Measurements from ENCODE around the gene ATG10. TPM values are rescaled to one million over a fixed set of nuclear protein-coding genes. Genes with fewer than 3 reads are reported as not detected.

ATG10 gene
- total RNA-seq, 1 experiment from 2014 or later = 12.2 TPM

DNA sequence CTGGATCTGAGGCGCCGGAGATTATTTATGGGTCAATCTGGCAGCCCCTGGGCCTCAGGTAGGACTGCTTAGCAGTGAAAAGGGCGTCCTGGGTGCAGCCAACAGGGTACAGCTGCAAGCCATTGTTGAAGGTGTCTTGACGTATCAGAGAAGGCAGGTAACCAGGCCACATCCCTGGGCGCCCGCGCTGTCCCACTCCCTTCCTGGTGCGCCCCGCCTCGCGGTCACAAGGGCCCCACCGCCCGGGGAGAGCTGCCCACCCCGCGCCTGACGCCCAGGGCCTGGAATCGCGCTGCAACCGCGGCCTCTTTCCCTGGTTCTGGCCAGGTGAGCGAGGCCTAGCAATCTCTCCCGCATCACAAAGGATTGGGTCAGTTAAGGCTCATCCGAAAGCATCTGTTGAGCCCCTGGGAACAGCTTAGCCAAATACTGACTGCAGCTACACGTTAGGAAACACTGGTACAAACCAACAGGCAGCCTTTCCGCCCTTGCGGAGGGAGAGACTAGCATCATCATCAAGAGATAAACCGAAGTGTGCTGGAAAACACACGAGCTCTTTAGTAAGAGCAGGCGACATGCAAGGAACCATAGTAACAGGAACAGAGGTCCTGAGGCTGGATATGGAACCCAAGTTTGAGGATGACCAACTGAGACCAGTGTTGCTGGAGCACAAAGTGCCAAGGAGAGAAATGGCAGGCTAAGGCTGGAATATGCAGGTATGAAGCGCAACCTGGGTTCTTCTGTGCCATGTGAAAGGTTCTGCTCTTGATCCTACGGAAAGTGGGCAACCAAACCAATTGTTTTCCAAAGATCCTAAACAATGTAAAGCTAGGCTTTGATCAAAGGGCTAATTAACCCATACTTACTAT, 302.8 kb downstream of the ATG10 start (continued):
- TF ChIP-seq, protein P1, sequence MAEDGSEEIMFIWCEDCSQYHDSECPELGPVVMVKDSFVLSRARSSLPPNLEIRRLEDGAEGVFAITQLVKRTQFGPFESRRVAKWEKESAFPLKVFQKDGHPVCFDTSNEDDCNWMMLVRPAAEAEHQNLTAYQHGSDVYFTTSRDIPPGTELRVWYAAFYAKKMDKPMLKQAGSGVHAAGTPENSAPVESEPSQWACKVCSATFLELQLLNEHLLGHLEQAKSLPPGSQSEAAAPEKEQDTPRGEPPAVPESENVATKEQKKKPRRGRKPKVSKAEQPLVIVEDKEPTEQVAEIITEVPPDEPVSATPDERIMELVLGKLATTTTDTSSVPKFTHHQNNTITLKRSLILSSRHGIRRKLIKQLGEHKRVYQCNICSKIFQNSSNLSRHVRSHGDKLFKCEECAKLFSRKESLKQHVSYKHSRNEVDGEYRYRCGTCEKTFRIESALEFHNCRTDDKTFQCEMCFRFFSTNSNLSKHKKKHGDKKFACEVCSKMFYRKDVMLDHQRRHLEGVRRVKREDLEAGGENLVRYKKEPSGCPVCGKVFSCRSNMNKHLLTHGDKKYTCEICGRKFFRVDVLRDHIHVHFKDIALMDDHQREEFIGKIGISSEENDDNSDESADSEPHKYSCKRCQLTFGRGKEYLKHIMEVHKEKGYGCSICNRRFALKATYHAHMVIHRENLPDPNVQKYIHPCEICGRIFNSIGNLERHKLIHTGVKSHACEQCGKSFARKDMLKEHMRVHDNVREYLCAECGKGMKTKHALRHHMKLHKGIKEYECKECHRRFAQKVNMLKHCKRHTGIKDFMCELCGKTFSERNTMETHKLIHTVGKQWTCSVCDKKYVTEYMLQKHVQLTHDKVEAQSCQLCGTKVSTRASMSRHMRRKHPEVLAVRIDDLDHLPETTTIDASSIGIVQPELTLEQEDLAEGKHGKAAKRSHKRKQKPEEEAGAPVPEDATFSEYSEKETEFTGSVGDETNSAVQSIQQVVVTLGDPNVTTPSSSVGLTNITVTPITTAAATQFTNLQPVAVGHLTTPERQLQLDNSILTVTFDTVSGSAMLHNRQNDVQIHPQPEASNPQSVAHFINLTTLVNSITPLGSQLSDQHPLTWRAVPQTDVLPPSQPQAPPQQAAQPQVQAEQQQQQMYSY (CRISPR knock-in tag; IDR thresholded peaks at IDR 0.05) = no peak
- TF ChIP-seq ZBTB43 (CRISPR knock-in tag; IDR thresholded peaks at IDR 0.05) (no peak), ZBTB21 (CRISPR knock-in tag; IDR thresholded peaks at IDR 0.05; ENCODE audit: borderline replicate concordance) (no peak), TCF7 (CRISPR knock-in tag; IDR thresholded peaks at IDR 0.05; ENCODE audit: low read depth) (no peak), SMAD4 (CRISPR knock-in tag; IDR thresholded peaks at IDR 0.05) (no peak), NR2C2 (CRISPR knock-in tag; IDR thresholded peaks at IDR 0.05) (no peak), IRF2 (CRISPR knock-in tag; IDR thresholded peaks at IDR 0.05; ENCODE audit: borderline replicate concordance, low read depth) (no peak), KAT7 (CRISPR knock-in tag; IDR thresholded peaks at IDR 0.05; ENCODE audit: borderline replicate concordance) (peak; percentile 52), RORB (CRISPR knock-in tag; IDR thresholded peaks at IDR 0.05) (no peak), TEAD4 (CRISPR knock-in tag; IDR thresholded peaks at IDR 0.05) (no peak), FOXJ3 (CRISPR knock-in tag; IDR thresholded peaks at IDR 0.05; ENCODE audit: borderline replicate concordance) (no peak), STAT6 (CRISPR knock-in tag; conservative IDR thresholded peaks at IDR 0.05; ENCODE audit: low read depth) (no peak), ESRRA (CRISPR knock-in tag; IDR thresholded peaks at IDR 0.05; ENCODE audit: borderline replicate concordance) (0 out of 2 replicates have a peak, but pooled peaks have one; percentile 52), ZNF423 (CRISPR knock-in tag; IDR thresholded peaks at IDR 0.05) (no peak), TP53 (CRISPR knock-in tag; IDR thresholded peaks at IDR 0.05) (peak; percentile 82; the same call in 1 of the 2 replicates), HMGA2 (CRISPR knock-in tag; IDR thresholded peaks at IDR 0.05) (no peak), ZNF396 (CRISPR knock-in tag; IDR thresholded peaks at IDR 0.05; ENCODE audit: borderline replicate concordance) (no peak), ZNF121 (CRISPR knock-in tag; IDR thresholded peaks at IDR 0.05) (peak; percentile 89), PRRX2 (CRISPR knock-in tag; IDR thresholded peaks at IDR 0.05) (peak; percentile 97), AR (CRISPR knock-in tag; IDR thresholded peaks at IDR 0.05) (peak; percentile 93), FOXP1 (CRISPR knock-in tag; IDR thresholded peaks at IDR 0.05; ENCODE audit: borderline replicate concordance) (peak; percentile 89), ATF2 (CRISPR knock-in tag; IDR thresholded peaks at IDR 0.05; ENCODE audit: borderline replicate concordance, low read depth) (no peak), RELA (CRISPR knock-in tag; IDR thresholded peaks at IDR 0.05; ENCODE audit: borderline replicate concordance) (no peak), MYBL2 (CRISPR knock-in tag; IDR thresholded peaks at IDR 0.05) (no peak)
- TF ChIP-seq, protein P2, sequence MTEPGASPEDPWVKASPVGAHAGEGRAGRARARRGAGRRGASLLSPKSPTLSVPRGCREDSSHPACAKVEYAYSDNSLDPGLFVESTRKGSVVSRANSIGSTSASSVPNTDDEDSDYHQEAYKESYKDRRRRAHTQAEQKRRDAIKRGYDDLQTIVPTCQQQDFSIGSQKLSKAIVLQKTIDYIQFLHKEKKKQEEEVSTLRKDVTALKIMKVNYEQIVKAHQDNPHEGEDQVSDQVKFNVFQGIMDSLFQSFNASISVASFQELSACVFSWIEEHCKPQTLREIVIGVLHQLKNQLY (CRISPR knock-in tag; IDR thresholded peaks at IDR 0.05) = no peak
- TF ChIP-seq, protein P3, sequence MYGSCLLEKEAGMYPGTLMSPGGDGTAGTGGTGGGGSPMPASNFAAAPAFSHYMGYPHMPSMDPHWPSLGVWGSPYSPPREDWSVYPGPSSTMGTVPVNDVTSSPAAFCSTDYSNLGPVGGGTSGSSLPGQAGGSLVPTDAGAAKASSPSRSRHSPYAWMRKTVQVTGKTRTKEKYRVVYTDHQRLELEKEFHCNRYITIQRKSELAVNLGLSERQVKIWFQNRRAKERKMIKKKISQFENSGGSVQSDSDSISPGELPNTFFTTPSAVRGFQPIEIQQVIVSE (CRISPR knock-in tag; IDR thresholded peaks at IDR 0.05; ENCODE audit: borderline replicate concordance) = no peak

Measured in WTC11 (cell line).